Hepatocyte (in vitro differentiated cells): ENCODE results near the gene ZBTB42. TPM values are rescaled to one million over a fixed set of nuclear protein-coding genes. Genes with fewer than 3 reads are reported as not detected.

Experiments used
- DNase-seq: peaks from one replicate; pipeline ENCODE4 v3.0.0-alpha.2; 2016; ENCODE audit warnings: low spot score
- H2AFZ ChIP-seq: fragments of 200-600 bp; sonication (generic); 2 replicates; pipeline ENCODE4 v1.6.0; 2016; ENCODE audit warnings: antibody characterized with exemption, mild to moderate bottlenecking
- H3K27ac ChIP-seq: fragments of 200-600 bp; sonication (generic); 2 replicates; pipeline ENCODE4 v1.5.1; 2016; ENCODE audit warnings: mild to moderate bottlenecking
- H3K27me3 ChIP-seq: fragments of 200-600 bp; sonication (generic); 2 replicates; pipeline ENCODE4 v1.6.1; 2016
- H3K36me3 ChIP-seq: fragments of 200-600 bp; sonication (generic); replicated peaks from 2 replicates; pipeline ENCODE4 v1.5.1; 2016; ENCODE audit warnings: low read depth; ENCODE audit not compliant: insufficient read depth
- H3K4me1 ChIP-seq: fragments of 200-600 bp; sonication (generic); 2 replicates; pipeline ENCODE4 v1.5.1; 2016; ENCODE audit warnings: mild to moderate bottlenecking, moderate library complexity; ENCODE audit not compliant: insufficient read depth
- H3K4me2 ChIP-seq: fragments of 200-600 bp; sonication (generic); 2 replicates; pipeline ENCODE4 v1.6.0; 2016
- H3K4me3 ChIP-seq: fragments of 200-600 bp; sonication (generic); 2 replicates; pipeline ENCODE4 v1.5.1; 2016; ENCODE audit warnings: mild to moderate bottlenecking
- H3K79me2 ChIP-seq: fragments of 200-600 bp; sonication (generic); 2 replicates; pipeline ENCODE4 v1.6.0; 2017; ENCODE audit warnings: mild to moderate bottlenecking
- H3K9me2 ChIP-seq: fragments of 200-600 bp; sonication (generic); replicated peaks from 2 replicates; pipeline ENCODE4 v1.6.0; 2017; ENCODE audit warnings: mild to moderate bottlenecking; ENCODE audit not compliant: insufficient read depth
- H3K9me3 ChIP-seq: fragments of 200-600 bp; sonication (generic); 2 replicates; pipeline ENCODE4 v1.5.1; 2016; ENCODE audit warnings: low read depth, mild to moderate bottlenecking
- H4K20me1 ChIP-seq: fragments of 200-600 bp; sonication (generic); 2 replicates; pipeline ENCODE4 v1.6.0; 2016; ENCODE audit warnings: mild to moderate bottlenecking; ENCODE audit not compliant: insufficient read depth, poor library complexity, severe bottlenecking
- EZH2 ChIP-seq: fragments of 200-600 bp; sonication (generic); IDR thresholded peaks from 2 replicates; pipeline ENCODE4 v1.6.1; 2016; ENCODE audit warnings: antibody characterized with exemption, mild to moderate bottlenecking, borderline replicate concordance
- EZH2phosphoT487 ChIP-seq: fragments of 200-600 bp; sonication (generic); IDR thresholded peaks from one replicate; pipeline ENCODE4 v1.6.1; 2018; ENCODE audit warnings: antibody characterized with exemption, mild to moderate bottlenecking, low read depth, moderate library complexity; ENCODE audit not compliant: unreplicated experiment, severe bottlenecking
- WGBS: methylation state at CpG from one replicate; pipeline ENCODE4 v1.1.6; 2016; ENCODE audit warnings: low lambda C conversion rate; ENCODE audit errors: missing lambda C conversion rate; 5-methylcytosine and 5-hydroxymethylcytosine counted together
- polyA plus RNA-seq: library from polyadenylated mRNA; unstranded; fragments of >200 nt; fragmentation: Nextera tagmentation; extraction: Ambion mirVana; gene quantifications from 2 replicates; pipeline ENCODE4 v1.2.1, GENCODE V29; 2016
- total RNA-seq: library from RNA; depleted of rRNA; stranded (reverse); fragments of >200 nt; gene quantifications from 2 replicates; pipeline ENCODE4 v1.2.3, GENCODE V29; 2014
- TF ChIP-seq, protein P1 (sequence below): fragments of 200-600 bp; sonication (generic); IDR thresholded peaks from 2 replicates; pipeline ENCODE4 v1.5.1; 2016; ENCODE audit warnings: antibody characterized with exemption, mild to moderate bottlenecking; ENCODE audit not compliant: poor library complexity

Gene ZBTB42
- total and polyA plus RNA-seq, 2 experiments from 2014 or later = 3.6 to 8.6 TPM

DNA sequence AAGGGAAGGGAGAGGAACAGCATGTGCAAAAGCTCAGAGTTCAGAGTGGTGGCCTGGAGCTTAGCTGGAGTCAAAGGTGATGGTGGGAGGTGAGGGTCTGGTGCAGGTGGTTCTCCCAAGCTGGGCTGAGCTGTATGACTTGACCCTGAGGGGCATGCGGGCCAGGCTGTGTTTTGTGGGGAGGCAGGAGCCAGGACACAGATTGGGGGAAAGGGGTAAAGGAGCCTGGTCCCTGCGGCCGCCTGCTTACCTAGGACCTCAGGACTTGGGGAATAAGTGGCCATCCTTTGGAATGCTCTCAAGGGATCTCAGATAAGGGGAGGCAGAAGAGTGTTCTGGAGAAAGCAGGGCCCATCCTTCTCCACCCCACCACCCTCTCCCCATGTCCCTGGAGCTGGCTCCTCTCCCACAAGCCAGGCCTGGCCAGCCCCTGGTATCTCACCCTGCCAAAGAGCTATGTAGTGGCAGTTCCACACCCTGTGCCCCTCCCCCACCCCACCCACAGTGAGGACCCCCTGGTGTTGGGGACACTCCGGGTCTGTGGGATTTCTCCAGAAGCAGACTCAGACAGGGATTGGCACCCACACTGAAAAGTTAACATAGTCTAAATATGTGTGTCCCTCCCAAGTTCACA, 44.2 kb downstream of the ZBTB42 start:
- DNase-seq = no peak
- Histone ChIP-seq H3K36me3 (no peaks in the 10 kb centered on the region), H2AFZ (no peak overlapping the region), H3K27ac (no peak overlapping the region), H3K9me2 (no peaks in the 10 kb centered on the region), H3K27me3 (peaks cover 55% of the 10 kb centered on the region), H4K20me1 (no peaks in the 10 kb centered on the region), H3K9me3 (no peaks in the 10 kb centered on the region), H3K4me2 (no peak overlapping the region), H3K4me3 (no peak overlapping the region), H3K4me1 (peaks cover 2% of the 10 kb centered on the region), H3K79me2 (no peaks in the 10 kb centered on the region)
- 92% methylated on average over 4 of the region's 4 CpGs for WGBS
- TF ChIP-seq, protein P1, sequence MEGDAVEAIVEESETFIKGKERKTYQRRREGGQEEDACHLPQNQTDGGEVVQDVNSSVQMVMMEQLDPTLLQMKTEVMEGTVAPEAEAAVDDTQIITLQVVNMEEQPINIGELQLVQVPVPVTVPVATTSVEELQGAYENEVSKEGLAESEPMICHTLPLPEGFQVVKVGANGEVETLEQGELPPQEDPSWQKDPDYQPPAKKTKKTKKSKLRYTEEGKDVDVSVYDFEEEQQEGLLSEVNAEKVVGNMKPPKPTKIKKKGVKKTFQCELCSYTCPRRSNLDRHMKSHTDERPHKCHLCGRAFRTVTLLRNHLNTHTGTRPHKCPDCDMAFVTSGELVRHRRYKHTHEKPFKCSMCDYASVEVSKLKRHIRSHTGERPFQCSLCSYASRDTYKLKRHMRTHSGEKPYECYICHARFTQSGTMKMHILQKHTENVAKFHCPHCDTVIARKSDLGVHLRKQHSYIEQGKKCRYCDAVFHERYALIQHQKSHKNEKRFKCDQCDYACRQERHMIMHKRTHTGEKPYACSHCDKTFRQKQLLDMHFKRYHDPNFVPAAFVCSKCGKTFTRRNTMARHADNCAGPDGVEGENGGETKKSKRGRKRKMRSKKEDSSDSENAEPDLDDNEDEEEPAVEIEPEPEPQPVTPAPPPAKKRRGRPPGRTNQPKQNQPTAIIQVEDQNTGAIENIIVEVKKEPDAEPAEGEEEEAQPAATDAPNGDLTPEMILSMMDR = no peak
- no peak for TF ChIP-seq EZH2
- TF ChIP-seq EZH2phosphoT487 = no peak

DNA sequence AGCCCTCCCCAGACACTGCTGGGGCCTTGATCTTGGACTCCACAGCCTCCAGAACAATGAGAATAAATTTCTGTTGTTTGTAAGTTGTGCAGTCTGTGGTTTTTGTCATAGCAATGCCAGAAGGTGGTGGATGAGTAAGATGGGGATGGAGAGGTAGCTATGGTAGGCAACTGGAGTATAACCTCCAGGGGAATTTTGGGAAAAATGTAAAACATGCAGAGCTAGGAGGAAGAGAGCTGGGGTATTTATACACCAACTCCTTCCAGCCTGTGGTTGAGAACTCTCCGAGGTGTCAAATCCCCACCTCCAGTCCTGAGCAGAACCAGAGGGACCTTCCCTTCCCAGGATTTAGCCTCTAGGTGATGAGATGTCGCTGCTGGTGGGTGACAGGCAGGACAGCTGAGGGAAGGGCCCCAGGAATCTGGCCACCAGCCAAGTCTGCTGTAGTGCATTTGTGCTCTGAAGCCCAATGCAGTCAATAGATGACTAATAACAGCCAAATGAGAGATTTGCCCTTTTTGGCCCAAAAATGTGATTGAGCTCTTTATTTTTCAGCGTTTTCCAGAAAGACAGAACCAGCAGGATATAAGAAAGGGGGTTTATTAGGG, 45.0 kb downstream of the ZBTB42 start:
- peaks cover 2% of the 10 kb centered on the region for H3K4me1 ChIP-seq
- H3K9me2 ChIP-seq = no peaks in the 10 kb centered on the region
- DNase-seq = no peak
- no peak overlapping the region for H2AFZ ChIP-seq
- H3K27ac ChIP-seq = no peak overlapping the region
- H3K27me3 ChIP-seq = peaks cover 54% of the 10 kb centered on the region
- no peaks in the 10 kb centered on the region for H3K79me2 ChIP-seq
- H4K20me1 ChIP-seq = no peaks in the 10 kb centered on the region
- no peak overlapping the region for H3K4me2 ChIP-seq
- H3K36me3 ChIP-seq = no peaks in the 10 kb centered on the region
- no peak overlapping the region for H3K4me3 ChIP-seq
- H3K9me3 ChIP-seq = no peaks in the 10 kb centered on the region
- TF ChIP-seq EZH2 (no peak), EZH2phosphoT487 (no peak)
- TF ChIP-seq, protein P1 = no peak
- WGBS = 73% methylated on average over 3 of the region's 3 CpGs

DNA sequence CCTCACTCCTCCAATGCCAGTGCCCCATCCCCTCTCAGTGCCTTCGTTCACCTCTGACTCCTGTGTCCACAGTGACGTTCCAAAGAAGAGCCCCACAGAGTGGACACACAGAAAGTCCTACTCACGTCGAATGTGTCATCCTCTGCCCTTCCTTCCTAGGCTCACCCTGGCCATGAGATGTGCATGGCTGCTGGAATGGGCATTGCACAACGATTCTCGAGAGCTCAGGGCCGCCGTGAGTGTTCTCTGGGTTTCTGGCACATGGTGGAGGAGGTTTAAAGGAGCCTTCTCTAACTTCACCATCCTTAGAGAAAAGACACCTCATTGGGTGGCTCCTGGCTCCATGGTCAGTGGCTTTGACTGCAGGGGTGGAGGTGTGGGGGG, 51.4 kb downstream of the ZBTB42 start:
- no peak overlapping the region for H3K4me2 ChIP-seq
- no peak overlapping the region for H3K27ac ChIP-seq
- no peak for DNase-seq
- H3K36me3 ChIP-seq = no peaks in the 10 kb centered on the region
- WGBS = 75% methylated on average over 8 of the region's 8 CpGs
- TF ChIP-seq, protein P1 = no peak
- TF ChIP-seq EZH2 (no peak), EZH2phosphoT487 (no peak)
- no peaks in the 10 kb centered on the region for H3K4me1 ChIP-seq
- no peaks in the 10 kb centered on the region for H3K9me2 ChIP-seq
- no peaks in the 10 kb centered on the region for H4K20me1 ChIP-seq
- H2AFZ ChIP-seq = no peak overlapping the region
- H3K9me3 ChIP-seq = no peaks in the 10 kb centered on the region
- no peak overlapping the region for H3K4me3 ChIP-seq
- no peaks in the 10 kb centered on the region for H3K27me3 ChIP-seq
- no peaks in the 10 kb centered on the region for H3K79me2 ChIP-seq

Other genes starting within 250 kb of the ZBTB42 start
- gene C14orf180, start 221.3 kb upstream of the ZBTB42 start, total RNA-seq = 1.2 and 2.4 TPM in 2 replicates
- 1.1 and 4.5 TPM in 2 replicates for gene C14orf180, start 221.3 kb upstream of the ZBTB42 start, polyA plus RNA-seq
- 1.8 and 4.3 TPM in 2 replicates for gene TMEM179, start 196.3 kb upstream of the ZBTB42 start, total RNA-seq
- gene TMEM179, start 196.3 kb upstream of the ZBTB42 start, polyA plus RNA-seq = 2.1 and 2.2 TPM in 2 replicates
- gene INF2, start 111.5 kb upstream of the ZBTB42 start, total RNA-seq = 24.2 and 31.6 TPM in 2 replicates
- gene INF2, start 111.5 kb upstream of the ZBTB42 start, polyA plus RNA-seq = 23.8 and 34.0 TPM in 2 replicates
- 3.1 and 3.8 TPM in 2 replicates for gene ADSS1, start 76.9 kb upstream of the ZBTB42 start, total RNA-seq
- 5.1 and 7.6 TPM in 2 replicates for gene ADSS1, start 76.9 kb upstream of the ZBTB42 start, polyA plus RNA-seq
- 163 and 218 TPM in 2 replicates for gene SIVA1, start 48.0 kb upstream of the ZBTB42 start, total RNA-seq
- gene SIVA1, start 48.0 kb upstream of the ZBTB42 start, polyA plus RNA-seq = 140 and 149 TPM in 2 replicates
- 120 and 124 TPM in 2 replicates for gene AKT1, start 5.4 kb upstream of the ZBTB42 start, total RNA-seq
- gene AKT1, start 5.4 kb upstream of the ZBTB42 start, polyA plus RNA-seq = 155 and 159 TPM in 2 replicates
- 12.0 and 20.3 TPM in 2 replicates for gene CEP170B, start 64.2 kb downstream of the ZBTB42 start, total RNA-seq
- gene CEP170B, start 64.2 kb downstream of the ZBTB42 start, polyA plus RNA-seq = 7.6 and 9.5 TPM in 2 replicates
- gene PLD4, start 123.8 kb downstream of the ZBTB42 start, total RNA-seq = not detected in 2 replicates
- 0.77 and 1.1 TPM in 2 replicates for gene PLD4, start 123.8 kb downstream of the ZBTB42 start, polyA plus RNA-seq
- gene AHNAK2, start 177.3 kb downstream of the ZBTB42 start, total RNA-seq = 4.6 and 5.9 TPM in 2 replicates
- 1.8 and 2.4 TPM in 2 replicates for gene AHNAK2, start 177.3 kb downstream of the ZBTB42 start, polyA plus RNA-seq
- gene CLBA1, start 184.7 kb downstream of the ZBTB42 start, total RNA-seq = 4.5 and 6.4 TPM in 2 replicates
- gene CLBA1, start 184.7 kb downstream of the ZBTB42 start, polyA plus RNA-seq = 5.1 and 9.3 TPM in 2 replicates
- 13.6 and 15.7 TPM in 2 replicates for gene CDCA4, start 220.0 kb downstream of the ZBTB42 start, total RNA-seq
- gene CDCA4, start 220.0 kb downstream of the ZBTB42 start, polyA plus RNA-seq = 15.0 and 17.1 TPM in 2 replicates